A673 (cell line): Measurements from ENCODE around the gene SLC38A9. TPM values are rescaled to one million over a fixed set of nuclear protein-coding genes. Genes with fewer than 3 reads are reported as not detected.
A peak's percentile ranks its signal among the peaks of the same experiment; 100 is the strongest.

Source experiments
- BruUV-seq: library from RNA; stranded (reverse); fragments of 400-500 nt; replicated peaks from 2 replicates; lab custom pipeline; 2021; lab: Mats Ljungman, UMichigan
- CTCF ChIA-PET: fragments of 300-600 bp; sonication (Branson Sonifier 250); formaldehyde crosslinking; loops from one replicate; lab custom pipeline; 2022; ENCODE audit warnings: antibody characterized with exemption; lab: Charles Lee
- POLR2A ChIA-PET: fragments of 300-600 bp; sonication (Branson Sonifier 250); formaldehyde crosslinking; loops from one replicate; lab custom pipeline; 2022; ENCODE audit warnings: antibody characterized with exemption; ENCODE audit not compliant: low non-redundant PET; lab: Charles Lee
- DNase-seq: peaks from one replicate; pipeline ENCODE4 v3.0.0-alpha.2; 2015; ENCODE audit warnings: low spot score
- H3K27ac ChIP-seq: fragments of 200-600 bp; sonication (generic); 2 replicates; pipeline ENCODE4 v1.5.1; 2016; ENCODE audit warnings: mixed run types, low read depth, mild to moderate bottlenecking, mixed read lengths, antibody characterized with exemption, low read length; ENCODE audit not compliant: poor library complexity, severe bottlenecking
- H3K27me3 ChIP-seq: fragments of 200-600 bp; sonication (generic); replicated peaks from 2 replicates; pipeline ENCODE4 v1.6.1; 2017; ENCODE audit warnings: mixed run types, low read depth, mild to moderate bottlenecking, mixed read lengths, antibody characterized with exemption, low read length; ENCODE audit not compliant: insufficient read depth, poor library complexity
- H3K36me3 ChIP-seq: fragments of 200-600 bp; sonication (generic); 2 replicates; pipeline ENCODE4 v1.6.1; 2016; ENCODE audit warnings: mixed run types, mild to moderate bottlenecking, mixed read lengths, antibody characterized with exemption, low read length; ENCODE audit not compliant: insufficient read depth, poor library complexity, severe bottlenecking
- H3K4me1 ChIP-seq: fragments of 200-600 bp; sonication (generic); 2 replicates; pipeline ENCODE4 v1.6.1; 2017; ENCODE audit warnings: mixed run types, mild to moderate bottlenecking, mixed read lengths, antibody characterized with exemption, low read length; ENCODE audit not compliant: insufficient read depth, poor library complexity, severe bottlenecking
- H3K4me3 ChIP-seq: fragments of 200-600 bp; sonication (generic); 2 replicates; pipeline ENCODE4 v1.5.1; 2016; ENCODE audit warnings: low read depth, mixed run types, mild to moderate bottlenecking, mixed read lengths, low read length; ENCODE audit not compliant: poor library complexity, severe bottlenecking
- H3K9me3 ChIP-seq: fragments of 200-600 bp; sonication (generic); 2 replicates; pipeline ENCODE4 v1.6.1; 2016; ENCODE audit warnings: mixed run types, low read depth, mild to moderate bottlenecking, mixed read lengths, antibody characterized with exemption, low read length; ENCODE audit not compliant: poor library complexity, severe bottlenecking
- EZH2 ChIP-seq: fragments of 200-600 bp; sonication (generic); IDR thresholded peaks from 2 replicates; pipeline ENCODE4 v1.6.1; 2017; ENCODE audit warnings: borderline replicate concordance, low read depth, mild to moderate bottlenecking, mixed read lengths, antibody characterized with exemption, low read length; ENCODE audit not compliant: poor library complexity, severe bottlenecking
- intact Hi-C: fragments of 100-400 bp; cut with micrococcal nuclease; formaldehyde crosslinking; loops from one replicate; pipeline ENCODE4 v1.10.0; 2022; ENCODE audit not compliant: unreplicated experiment
- total RNA-seq: library from RNA; stranded (reverse); gene quantifications from 2 replicates; pipeline ENCODE4 v1.2.3, GENCODE V29; 2021
- TF ChIP-seq, protein P1 (sequence below): fragments of 300-800, 200-600 bp; sonication (generic); conservative IDR thresholded peaks from 2 replicates; pipeline ENCODE4 v1.5.1; 2017; ENCODE audit warnings: low read depth, mild to moderate bottlenecking, antibody characterized with exemption, low read length, moderate library complexity, mixed read lengths

The SLC38A9 gene
- total RNA-seq, 1 experiment from 2014 or later: 22.1 TPM

GRCh38 chr5:55600497-55601203, 111.5 kb downstream of the SLC38A9 start:
- Histone ChIP-seq H3K4me1 (peaks cover 53% of the 10 kb centered on the region), H3K27me3 (no peaks in the 10 kb centered on the region), H3K27ac (peak overlapping the region; percentile 22), H3K4me3 (no peak overlapping the region), H3K9me3 (no peaks in the 10 kb centered on the region), H3K36me3 (no peaks in the 10 kb centered on the region)
- DNase-seq: no peak
- ChIA-PET POLR2A (no interaction called here), CTCF (no interaction called here)
- BruUV-seq: no TSS peak
- no peak for TF ChIP-seq EZH2
- TF ChIP-seq, protein P1, sequence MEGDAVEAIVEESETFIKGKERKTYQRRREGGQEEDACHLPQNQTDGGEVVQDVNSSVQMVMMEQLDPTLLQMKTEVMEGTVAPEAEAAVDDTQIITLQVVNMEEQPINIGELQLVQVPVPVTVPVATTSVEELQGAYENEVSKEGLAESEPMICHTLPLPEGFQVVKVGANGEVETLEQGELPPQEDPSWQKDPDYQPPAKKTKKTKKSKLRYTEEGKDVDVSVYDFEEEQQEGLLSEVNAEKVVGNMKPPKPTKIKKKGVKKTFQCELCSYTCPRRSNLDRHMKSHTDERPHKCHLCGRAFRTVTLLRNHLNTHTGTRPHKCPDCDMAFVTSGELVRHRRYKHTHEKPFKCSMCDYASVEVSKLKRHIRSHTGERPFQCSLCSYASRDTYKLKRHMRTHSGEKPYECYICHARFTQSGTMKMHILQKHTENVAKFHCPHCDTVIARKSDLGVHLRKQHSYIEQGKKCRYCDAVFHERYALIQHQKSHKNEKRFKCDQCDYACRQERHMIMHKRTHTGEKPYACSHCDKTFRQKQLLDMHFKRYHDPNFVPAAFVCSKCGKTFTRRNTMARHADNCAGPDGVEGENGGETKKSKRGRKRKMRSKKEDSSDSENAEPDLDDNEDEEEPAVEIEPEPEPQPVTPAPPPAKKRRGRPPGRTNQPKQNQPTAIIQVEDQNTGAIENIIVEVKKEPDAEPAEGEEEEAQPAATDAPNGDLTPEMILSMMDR: no peak
- intact Hi-C loops: no loop called here

- Histone ChIP-seq H3K9me3 (no peaks in the 10 kb centered on the region), H3K27me3 (no peaks in the 10 kb centered on the region), H3K36me3 (no peaks in the 10 kb centered on the region), H3K27ac (no peak overlapping the region), H3K4me3 (no peak overlapping the region), H3K4me1 (peaks cover 53% of the 10 kb centered on the region)
- DNase-seq: no peak
- TF ChIP-seq EZH2: no peak
- TF ChIP-seq, protein P1: no peak
- intact Hi-C loops: no loop called here
- POLR2A ChIA-PET: no interaction called here
- BruUV-seq: no TSS peak
- CTCF ChIA-PET: no interaction called here
These were observed 112.0 kb downstream of the SLC38A9 start for GRCh38 chr5:55600086-55600485.

- Histone ChIP-seq H3K27ac (no peak overlapping the region), H3K27me3 (no peaks in the 10 kb centered on the region), H3K4me1 (peaks cover 47% of the 10 kb centered on the region), H3K4me3 (no peak overlapping the region), H3K9me3 (no peaks in the 10 kb centered on the region), H3K36me3 (no peaks in the 10 kb centered on the region)
- TF ChIP-seq, protein P1: no peak
- TF ChIP-seq EZH2: no peak
- BruUV-seq: no TSS peak
- ChIA-PET CTCF (no interaction called here), POLR2A (no interaction called here)
- no peak for DNase-seq
- intact Hi-C loops: no loop called here
These were observed 112.7 kb downstream of the SLC38A9 start for GRCh38 chr5:55599148-55600050.
